Measurements from ENCODE around the gene MAPKBP1. TPM values are rescaled to one million over a fixed set of nuclear protein-coding genes. Genes with fewer than 3 reads are reported as not detected.

The MAPKBP1 gene
- total and polyA plus RNA-seq, 9 of the 15 experiments (the other 6 are each of a cell fraction or from before 2014, with no cell fraction given) = 0.15 to 9.5 (median 4.5) TPM

GRCh38 chr15:41816788-41817187, 42.5 kb downstream of the MAPKBP1 start:
- in situ Hi-C loops (cut with MboI) = loop anchor here (10.0 to 25.0 kb wide), 2 partner anchors 212 to 354 kb away; no protein-coding TSS in a partner anchor

More at GRCh38 chr15:41816788-41817187, 42.5 kb downstream of the MAPKBP1 start:
- ATAC-seq (no peak), DNase-seq (ENCODE audit: extremely low read depth in 1 of 4, low spot score in 3 of 4) (no peak), FAIRE-seq (no peak)
- Histone ChIP-seq H3K36me3 (ENCODE audit: control insufficient read depth, insufficient read depth, low read length) (peaks cover 11% of the 10 kb centered on the region; the same call in 2 of the 3 replicates), H2AFZ (ENCODE audit: low read depth, low read length) (no peak overlapping the region), H3K79me2 (ENCODE audit: control insufficient read depth, insufficient read depth, low read length) (no peaks in the 10 kb centered on the region), H3K4me2 (ENCODE audit: insufficient read depth, low read length) (no peak overlapping the region), H3K9me3 (replicated peaks; ENCODE audit: control insufficient read depth, insufficient read depth, low read depth, low read length) (no peaks in the 10 kb centered on the region), H3K27ac (ENCODE audit: extremely low read depth, low read depth, low read length) (no peak overlapping the region), H3K9me1 (ENCODE audit: control insufficient read depth, insufficient read depth, low read length) (no peaks in the 10 kb centered on the region), H3K9ac (ENCODE audit: insufficient read depth in 1 of 2, low read depth in 2 of 2, low read length in 2 of 2) (no peak overlapping the region), H3K27me3 (ENCODE audit: control insufficient read depth in 2 of 2, insufficient read depth in 2 of 2, low read length in 2 of 2) (no peaks in the 10 kb centered on the region), H3K4me3 (no peak overlapping the region), H3K4me1 (replicated peaks in 1 of 2; ENCODE audit: control insufficient read depth in 2 of 2, insufficient read depth in 2 of 2, low read length in 2 of 2) (peaks cover 0 to 6% of the 10 kb centered on the region in 2 experiments; a peak in 3 of 5 replicates), H4K20me1 (replicated peaks; ENCODE audit: control insufficient read depth, insufficient read depth, low read length) (0 out of 2 replicates have a peak, but pooled peaks cover 4% of the 10 kb centered on the region)
- 90% methylated on average over 9 of the region's 9 CpGs for WGBS (ENCODE audit: insufficient coverage, low coverage, missing lambda C conversion rate)
- POLR2A ChIA-PET = no interaction called here
- TF ChIP-seq ASH1L (IDR thresholded peaks at IDR 0.05; ENCODE audit: borderline replicate concordance, low read depth, partially characterized antibody) (no peak), KDM5B (IDR thresholded peaks at IDR 0.05; ENCODE audit: insufficient replicate concordance, low read depth, low read length) (no peak), ZBED1 (IDR thresholded peaks at IDR 0.05) (no peak), ZNF174 (CRISPR knock-in tag; IDR thresholded peaks at IDR 0.05) (no peak), SRSF7 (optimal IDR thresholded peaks at IDR 0.05; ENCODE audit: low read depth, low read length) (no peak), MITF (IDR thresholded peaks at IDR 0.05) (no peak), MTA1 (IDR thresholded peaks at IDR 0.05; ENCODE audit: borderline replicate concordance) (no peak), ZNF146 (CRISPR knock-in tag; IDR thresholded peaks at IDR 0.05; ENCODE audit: unreplicated experiment) (no peak), KDM2B (CRISPR knock-in tag; IDR thresholded peaks at IDR 0.05) (no peak), HLTF (IDR thresholded peaks at IDR 0.05) (no peak), POLR2A (conservative IDR thresholded peaks at IDR 0.05) (no peak), SETDB1 (IDR thresholded peaks at IDR 0.05; ENCODE audit: low read length) (no peak), ZNF12 (CRISPR knock-in tag; IDR thresholded peaks at IDR 0.05) (no peak), OTX1 (CRISPR knock-in tag; IDR thresholded peaks at IDR 0.05) (no peak), HMG20B (CRISPR knock-in tag; IDR thresholded peaks at IDR 0.05) (no peak)
- TF ChIP-seq, protein P1, sequence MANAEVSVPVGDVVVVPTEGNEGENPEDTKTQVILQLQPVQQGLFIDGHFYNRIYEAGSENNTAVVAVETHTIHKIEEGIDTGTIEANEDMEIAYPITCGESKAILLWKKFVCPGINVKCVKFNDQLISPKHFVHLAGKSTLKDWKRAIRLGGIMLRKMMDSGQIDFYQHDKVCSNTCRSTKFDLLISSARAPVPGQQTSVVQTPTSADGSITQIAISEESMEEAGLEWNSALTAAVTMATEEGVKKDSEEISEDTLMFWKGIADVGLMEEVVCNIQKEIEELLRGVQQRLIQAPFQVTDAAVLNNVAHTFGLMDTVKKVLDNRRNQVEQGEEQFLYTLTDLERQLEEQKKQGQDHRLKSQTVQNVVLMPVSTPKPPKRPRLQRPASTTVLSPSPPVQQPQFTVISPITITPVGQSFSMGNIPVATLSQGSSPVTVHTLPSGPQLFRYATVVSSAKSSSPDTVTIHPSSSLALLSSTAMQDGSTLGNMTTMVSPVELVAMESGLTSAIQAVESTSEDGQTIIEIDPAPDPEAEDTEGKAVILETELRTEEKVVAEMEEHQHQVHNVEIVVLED (CRISPR knock-in tag; IDR thresholded peaks at IDR 0.05) = no peak
- CTCF ChIA-PET (ENCODE audit: low intra/inter-chr PET ratio) = no interaction called here
- intact Hi-C loops (cut with micrococcal nuclease) = no loop called here
- BruUV-seq (replicated peaks) = no TSS peak

Data from K562 (cell line).